Activated CD4-positive, alpha-beta T cell treated with anti-CD3 and anti-CD28 coated beads, Interleukin-2, Interleukin-4, amounts not matched to agents 100 ng/mL and 50 ng/mL, durations not matched to agents 16 hours and 8 hours (primary cell): ENCODE data around the gene DAB2IP.

ENCODE experiments used
- DNase-seq: peaks from one replicate; pipeline ENCODE4 v3.0.0-alpha.2; 2020; ENCODE audit warnings: low spot score

The DAB2IP gene

GRCh38 chr9:121800376-121800775 lies 148.9 kb downstream of the DAB2IP start:
- no peak for DNase-seq

GRCh38 chr9:121801579-121801978 lies 150.1 kb downstream of the DAB2IP start:
- DNase-seq, result no peak

- DNase-seq, result no peak
Observed at GRCh38 chr9:121802753-121803152, 151.3 kb downstream of the DAB2IP start.

- no peak for DNase-seq
Observed at GRCh38 chr9:121807069-121807822, 155.8 kb downstream of the DAB2IP start.

GRCh38 chr9:121807823-121808278 lies 156.4 kb downstream of the DAB2IP start:
- DNase-seq, result no peak

- DNase-seq, result no peak
Observed at GRCh38 chr9:121808781-121809180, 157.3 kb downstream of the DAB2IP start.

- no peak for DNase-seq
Observed at GRCh38 chr9:121809356-121810050, 158.1 kb downstream of the DAB2IP start.

- no peak for DNase-seq
Observed at GRCh38 chr9:121810489-121810888, 159.1 kb downstream of the DAB2IP start.

GRCh38 chr9:121811140-121811539 lies 159.7 kb downstream of the DAB2IP start:
- DNase-seq, result no peak

- no peak for DNase-seq
Observed at GRCh38 chr9:121811751-121812150, 160.3 kb downstream of the DAB2IP start.

- no peak for DNase-seq
Observed at GRCh38 chr9:121812159-121812735, 160.8 kb downstream of the DAB2IP start.

GRCh38 chr9:121813519-121814210 lies 162.2 kb downstream of the DAB2IP start:
- no peak for DNase-seq

- DNase-seq, result no peak
Observed at GRCh38 chr9:121814594-121814993, 163.2 kb downstream of the DAB2IP start.

- no peak for DNase-seq
Observed at GRCh38 chr9:121815084-121815483, 163.7 kb downstream of the DAB2IP start.

- DNase-seq, result no peak
Observed at GRCh38 chr9:121815546-121816448, 164.4 kb downstream of the DAB2IP start.

- no peak for DNase-seq
Observed at GRCh38 chr9:121816449-121816817, 165.0 kb downstream of the DAB2IP start.

GRCh38 chr9:121816845-121817450 lies 165.5 kb downstream of the DAB2IP start:
- no peak for DNase-seq

- DNase-seq, result no peak
Observed at GRCh38 chr9:121817476-121817875, 166.0 kb downstream of the DAB2IP start.

GRCh38 chr9:121818016-121818661 lies 166.7 kb downstream of the DAB2IP start:
- no peak for DNase-seq

GRCh38 chr9:121818841-121819427 lies 167.5 kb downstream of the DAB2IP start:
- no peak for DNase-seq
